ENCODE measurements around the gene DUSP22.

- no peak for TF ChIP-seq EZH2 (IDR thresholded peaks at IDR 0.05; ENCODE audit: insufficient read depth, low read length)
- TF ChIP-seq CTCF (IDR thresholded peaks at IDR 0.05; ENCODE audit: insufficient read depth, low read depth, low read length): no peak
Observed at GRCh38 chr6:250676-251075, 41.6 kb upstream of the DUSP22 start.
